MM.1S (cell line): ENCODE data around the gene ZNF44.

Experiments used
- EZH2 ChIP-seq: fragments of 300-600 bp; sonication (generic); optimal IDR thresholded peaks from 2 replicates; pipeline ENCODE3; 2017; ENCODE audit warnings: low read depth, mild to moderate bottlenecking, antibody characterized with exemption, low read length, mixed read lengths
- EZH2phosphoT487 ChIP-seq: fragments of 300-600 bp; sonication (generic); IDR thresholded peaks from 2 replicates; pipeline ENCODE4 v1.6.1; 2018; ENCODE audit warnings: antibody characterized with exemption, low read length
- TF ChIP-seq, protein P1 (sequence below): fragments of 300-600 bp; sonication (generic); IDR thresholded peaks from 2 replicates; pipeline ENCODE4 v1.5.1; 2016; ENCODE audit warnings: antibody characterized with exemption, low read length, mixed read lengths

DNA sequence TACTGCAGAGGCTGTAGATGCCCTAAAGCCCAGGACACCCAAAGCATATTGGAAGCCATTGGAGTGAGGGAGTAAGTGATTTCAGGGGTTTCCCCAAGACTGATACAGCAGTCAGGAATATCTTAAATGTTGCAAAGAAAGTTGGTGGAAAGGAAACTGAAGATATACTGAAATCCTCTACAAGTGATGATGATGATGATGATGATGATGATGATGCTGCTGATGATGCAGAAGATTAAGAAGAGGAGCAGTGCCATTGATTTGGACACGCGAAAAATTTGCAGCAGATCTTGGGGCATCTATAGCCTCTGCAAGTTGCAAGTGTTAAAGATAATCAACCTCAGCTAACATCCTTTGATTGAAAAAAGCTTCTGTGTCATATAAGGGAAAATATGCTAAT, 23.8 kb downstream of the ZNF44 start:
- TF ChIP-seq, protein P1, sequence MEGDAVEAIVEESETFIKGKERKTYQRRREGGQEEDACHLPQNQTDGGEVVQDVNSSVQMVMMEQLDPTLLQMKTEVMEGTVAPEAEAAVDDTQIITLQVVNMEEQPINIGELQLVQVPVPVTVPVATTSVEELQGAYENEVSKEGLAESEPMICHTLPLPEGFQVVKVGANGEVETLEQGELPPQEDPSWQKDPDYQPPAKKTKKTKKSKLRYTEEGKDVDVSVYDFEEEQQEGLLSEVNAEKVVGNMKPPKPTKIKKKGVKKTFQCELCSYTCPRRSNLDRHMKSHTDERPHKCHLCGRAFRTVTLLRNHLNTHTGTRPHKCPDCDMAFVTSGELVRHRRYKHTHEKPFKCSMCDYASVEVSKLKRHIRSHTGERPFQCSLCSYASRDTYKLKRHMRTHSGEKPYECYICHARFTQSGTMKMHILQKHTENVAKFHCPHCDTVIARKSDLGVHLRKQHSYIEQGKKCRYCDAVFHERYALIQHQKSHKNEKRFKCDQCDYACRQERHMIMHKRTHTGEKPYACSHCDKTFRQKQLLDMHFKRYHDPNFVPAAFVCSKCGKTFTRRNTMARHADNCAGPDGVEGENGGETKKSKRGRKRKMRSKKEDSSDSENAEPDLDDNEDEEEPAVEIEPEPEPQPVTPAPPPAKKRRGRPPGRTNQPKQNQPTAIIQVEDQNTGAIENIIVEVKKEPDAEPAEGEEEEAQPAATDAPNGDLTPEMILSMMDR: no peak
- TF ChIP-seq EZH2: no peak
- no peak for TF ChIP-seq EZH2phosphoT487
